Retina (tissue), 1 donor: ENCODE data around the gene C10orf71.
A peak's percentile ranks its signal among the peaks of the same experiment; 100 is the strongest.

Experiments used
- DNase-seq: peaks from one replicate; pipeline ENCODE4 v3.0.0-alpha.2; 2016

C10orf71 gene

DNA sequence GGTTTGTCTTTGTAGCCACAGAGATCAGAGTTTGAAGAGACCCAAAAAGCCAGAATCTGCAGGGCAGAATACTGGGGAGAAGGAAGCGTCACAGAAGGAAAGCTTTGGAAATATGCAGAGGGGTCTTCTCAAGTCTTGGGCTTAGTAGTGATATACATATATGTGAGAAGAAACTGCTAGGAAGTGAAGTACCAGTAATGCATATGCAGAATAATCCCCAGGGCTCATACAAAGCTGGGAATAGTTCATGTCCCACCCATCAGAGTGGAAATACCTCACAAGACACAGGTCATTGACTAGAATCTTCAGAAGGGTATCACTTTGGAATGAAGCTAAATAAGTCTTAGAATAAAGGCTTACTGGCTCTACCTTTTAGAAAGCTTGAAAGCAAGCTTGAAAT, 39.6 kb downstream of the C10orf71 start:
- DNase-seq, result no peak

DNA sequence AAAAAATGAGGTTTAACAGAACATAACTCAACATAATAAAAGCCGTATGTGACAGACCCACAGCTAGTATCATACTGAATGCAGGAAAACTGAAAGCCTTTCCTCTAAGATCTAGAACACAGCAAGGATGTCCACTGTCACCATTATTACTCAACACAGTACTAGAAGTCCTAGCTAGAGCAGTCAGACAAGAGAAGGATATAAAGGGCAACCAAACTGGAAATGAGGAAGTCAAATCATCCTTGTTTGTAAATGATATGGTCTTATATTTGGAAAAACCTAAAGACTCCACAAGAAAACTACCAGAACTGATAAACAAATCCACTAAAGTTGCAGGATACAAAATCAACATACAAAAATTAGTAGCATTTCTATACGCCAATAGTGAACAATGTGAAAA, 45.9 kb downstream of the C10orf71 start:
- DNase-seq, result no peak

DNA sequence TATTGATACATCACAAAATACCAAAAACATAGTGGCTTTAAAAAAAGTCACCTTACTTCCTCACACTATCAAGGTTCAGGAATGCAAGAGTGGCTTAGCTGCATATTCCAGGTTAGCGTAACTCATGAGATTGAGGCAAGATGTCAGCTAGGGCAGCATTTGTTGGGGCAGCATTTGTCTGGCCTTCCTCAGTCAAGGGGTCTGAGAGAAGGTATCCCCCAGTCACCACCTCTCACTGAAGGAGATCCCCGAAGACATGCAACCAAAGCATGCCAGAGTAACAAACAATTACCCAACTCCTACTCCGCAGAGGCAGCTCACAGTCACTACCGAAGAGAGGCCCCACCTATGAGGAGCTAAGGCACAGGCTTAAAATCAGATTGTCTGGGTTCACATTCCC, 48.4 kb downstream of the C10orf71 start:
- DNase-seq, result no peak

DNA sequence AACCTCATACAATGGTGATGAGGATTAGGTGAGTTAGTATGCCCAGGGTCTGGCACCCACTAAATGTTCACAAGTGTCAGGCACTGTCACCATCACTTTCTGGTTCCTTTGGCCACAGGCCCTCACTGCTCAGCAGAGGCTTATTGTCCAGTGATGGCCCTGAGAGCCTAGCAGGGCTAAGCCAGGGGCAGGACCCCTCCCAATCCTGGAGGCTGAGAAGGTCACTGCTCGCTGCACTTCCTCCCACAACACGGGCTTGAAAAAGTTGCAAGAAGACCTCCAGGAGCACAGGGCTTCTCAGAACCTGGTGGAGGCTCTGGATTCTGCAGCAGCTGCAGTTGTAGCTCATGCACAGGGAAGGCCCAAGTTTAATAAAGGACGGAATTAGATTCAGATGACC, 48.9 kb downstream of the C10orf71 start:
- DNase-seq, result no peak

DNA sequence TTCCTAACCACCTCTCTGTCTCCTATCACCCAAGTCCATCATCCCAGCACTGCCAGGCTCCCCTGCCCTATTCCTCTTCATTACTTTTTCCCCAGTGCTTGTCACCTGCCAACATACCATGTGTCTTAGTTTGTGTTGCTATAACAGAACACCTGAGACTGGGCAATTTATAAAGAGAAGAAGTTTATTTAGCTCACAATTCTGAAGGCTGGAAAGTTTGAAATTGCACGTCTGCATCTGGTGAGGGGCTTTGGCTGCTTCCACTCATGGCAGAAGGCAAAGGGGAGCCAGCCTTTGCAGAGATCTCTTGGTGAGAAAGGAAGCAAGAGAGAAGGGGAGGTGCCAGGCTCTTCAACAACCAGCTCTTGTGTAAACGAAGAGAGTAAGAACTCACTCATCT, 49.6 kb downstream of the C10orf71 start:
- no peak for DNase-seq

DNA sequence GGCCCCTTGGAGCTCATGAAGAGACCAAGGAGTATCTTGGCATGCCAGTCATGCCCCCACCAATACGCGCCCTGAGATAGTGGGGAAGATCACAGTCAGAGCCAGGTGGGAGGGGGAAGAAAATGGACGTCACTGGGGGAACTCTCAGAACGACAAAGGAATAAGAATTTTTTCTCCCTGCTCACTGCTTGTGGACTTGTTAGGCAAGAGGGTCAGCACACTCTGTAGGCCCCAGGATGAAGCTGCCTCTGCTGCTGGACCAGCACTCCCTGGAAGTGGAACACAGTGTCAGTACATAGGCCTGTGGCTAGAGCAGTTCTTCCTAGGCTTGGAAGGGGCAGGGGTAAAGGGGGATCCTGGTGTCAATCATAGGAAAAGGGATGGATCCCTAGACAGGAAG, 50.4 kb downstream of the C10orf71 start:
- no peak for DNase-seq

DNA sequence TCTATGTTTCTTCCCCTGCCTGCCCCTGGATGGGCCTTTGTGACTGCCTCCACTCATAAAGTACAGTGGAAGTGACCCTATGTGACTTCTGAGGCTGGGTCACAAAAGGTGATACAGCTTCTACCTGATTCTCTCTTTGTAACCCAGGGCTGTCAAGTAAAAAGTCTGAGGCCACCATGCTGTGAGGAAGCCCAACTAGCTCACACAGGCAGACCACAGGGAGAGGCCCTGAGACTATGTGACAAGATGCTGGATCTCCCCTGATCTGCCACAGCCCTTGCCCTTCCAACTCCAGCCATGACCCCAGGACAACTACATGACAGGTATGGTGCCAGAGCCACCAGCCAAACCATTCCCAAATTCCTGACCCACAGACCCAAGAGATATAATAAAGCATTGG, 51.2 kb downstream of the C10orf71 start:
- DNase-seq, result no peak

DNA sequence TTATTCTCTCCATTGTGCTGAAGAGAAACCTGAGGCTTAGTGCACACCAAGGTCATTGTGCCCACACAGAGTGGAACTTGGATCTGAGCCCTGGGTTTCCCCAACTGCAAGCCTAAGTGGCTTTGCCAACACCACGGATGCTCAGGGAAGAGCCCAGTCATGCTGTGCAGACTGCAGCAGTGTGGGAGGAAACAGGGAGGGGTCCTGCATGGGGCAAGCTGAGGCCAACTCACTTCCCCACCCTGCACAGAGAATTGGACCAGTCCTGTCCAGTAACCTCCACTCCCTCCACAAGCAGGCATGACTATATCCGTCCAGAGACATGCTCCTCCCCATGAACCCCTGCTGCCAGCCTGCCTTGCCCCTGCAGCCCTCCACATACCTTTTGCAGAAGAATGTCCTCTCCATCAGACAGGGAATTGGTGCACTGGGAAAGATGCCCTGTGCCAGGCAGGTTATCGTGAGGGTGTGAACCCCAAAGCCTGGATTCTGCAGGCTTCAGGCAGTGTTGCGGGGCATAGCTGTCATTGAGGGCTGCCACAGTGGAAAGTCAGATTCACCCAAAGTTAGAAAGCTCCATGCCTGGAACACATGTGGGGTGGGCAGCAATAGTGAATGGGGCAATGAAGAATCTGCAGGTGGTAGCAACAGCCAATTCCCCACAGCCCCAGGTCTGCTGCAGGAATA, 52.0 kb downstream of the C10orf71 start:
- DNase-seq, result no peak

DNA sequence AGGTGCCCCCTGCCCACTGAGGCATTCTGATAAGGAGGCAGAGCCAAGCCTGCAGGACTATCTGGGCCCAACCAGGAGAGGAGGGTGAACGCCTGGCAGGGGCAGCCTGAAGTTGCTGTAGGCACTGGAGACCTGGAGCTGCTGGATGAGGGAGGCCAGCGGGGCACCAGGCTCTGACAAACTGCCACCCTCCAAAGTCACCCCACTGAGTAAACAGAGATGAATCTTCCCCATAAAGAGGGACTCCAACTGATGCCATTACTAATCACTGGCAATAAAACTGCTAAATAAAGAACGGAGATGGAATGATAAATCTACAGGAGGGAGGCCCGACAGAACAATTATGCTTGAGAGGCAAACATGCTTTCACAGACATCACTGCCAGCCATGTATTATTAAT, 52.7 kb downstream of the C10orf71 start:
- no peak for DNase-seq

DNA sequence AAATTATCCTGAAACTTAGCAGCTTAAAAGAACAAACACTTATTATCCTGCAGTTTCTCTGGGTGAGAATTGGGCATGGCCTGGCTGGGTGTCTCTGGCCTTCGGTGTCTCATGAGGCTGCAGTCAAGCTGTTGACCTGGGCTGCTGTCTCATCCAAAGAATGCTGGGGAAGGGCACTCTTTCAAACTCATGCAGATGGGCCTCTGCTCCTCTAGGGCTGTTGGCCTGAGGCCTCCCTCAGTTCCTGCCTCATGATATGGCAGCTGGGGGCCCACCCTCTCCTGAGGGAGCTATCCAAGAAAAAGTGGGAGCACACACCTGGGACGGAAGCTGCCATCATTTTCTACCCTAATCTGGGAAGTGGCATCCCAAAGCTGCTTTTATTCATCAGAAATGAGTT, 53.4 kb downstream of the C10orf71 start:
- DNase-seq, result no peak

DNA sequence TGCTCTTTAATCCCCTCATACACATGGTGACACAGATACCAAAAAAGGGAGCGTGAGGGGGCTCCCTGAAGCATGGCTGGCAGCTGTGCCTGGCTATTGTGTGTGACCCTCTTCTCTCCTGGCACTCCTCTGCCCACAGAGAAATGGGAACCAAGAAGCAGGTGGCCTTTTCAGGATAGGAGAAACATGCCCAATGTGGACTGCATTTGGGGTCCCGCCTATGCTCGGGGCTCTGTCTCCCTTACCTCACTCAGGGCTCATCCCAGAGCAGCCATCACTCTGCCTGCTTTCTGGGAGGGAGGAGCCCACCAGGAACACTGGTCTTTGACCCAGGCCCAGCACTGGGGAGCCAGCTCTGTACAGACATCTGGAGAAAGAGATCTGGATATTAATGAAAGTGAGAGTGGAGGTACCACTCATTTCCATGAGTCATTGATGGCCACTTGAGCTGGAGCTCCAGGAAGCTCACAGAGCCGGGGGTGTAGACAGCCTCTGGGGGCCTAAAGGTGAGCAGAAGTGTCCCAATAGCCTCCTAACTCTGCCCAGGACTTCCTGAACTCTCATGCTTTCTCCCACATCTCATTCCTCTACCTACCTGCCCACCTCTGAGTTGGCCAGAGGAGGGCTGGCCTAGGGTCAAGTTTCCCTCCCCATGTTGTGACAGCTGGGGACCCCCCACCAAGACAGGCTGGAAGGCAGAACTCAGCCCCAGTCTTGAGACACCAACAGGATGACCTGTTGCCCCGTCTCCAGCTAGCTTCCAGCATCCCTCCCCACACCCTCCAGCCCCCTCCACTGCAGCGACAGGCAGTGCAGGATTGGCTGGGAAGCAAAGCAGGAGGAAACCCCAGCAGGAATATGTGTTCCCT, 54.3 kb downstream of the C10orf71 start:
- DNase-seq, result no peak

DNA sequence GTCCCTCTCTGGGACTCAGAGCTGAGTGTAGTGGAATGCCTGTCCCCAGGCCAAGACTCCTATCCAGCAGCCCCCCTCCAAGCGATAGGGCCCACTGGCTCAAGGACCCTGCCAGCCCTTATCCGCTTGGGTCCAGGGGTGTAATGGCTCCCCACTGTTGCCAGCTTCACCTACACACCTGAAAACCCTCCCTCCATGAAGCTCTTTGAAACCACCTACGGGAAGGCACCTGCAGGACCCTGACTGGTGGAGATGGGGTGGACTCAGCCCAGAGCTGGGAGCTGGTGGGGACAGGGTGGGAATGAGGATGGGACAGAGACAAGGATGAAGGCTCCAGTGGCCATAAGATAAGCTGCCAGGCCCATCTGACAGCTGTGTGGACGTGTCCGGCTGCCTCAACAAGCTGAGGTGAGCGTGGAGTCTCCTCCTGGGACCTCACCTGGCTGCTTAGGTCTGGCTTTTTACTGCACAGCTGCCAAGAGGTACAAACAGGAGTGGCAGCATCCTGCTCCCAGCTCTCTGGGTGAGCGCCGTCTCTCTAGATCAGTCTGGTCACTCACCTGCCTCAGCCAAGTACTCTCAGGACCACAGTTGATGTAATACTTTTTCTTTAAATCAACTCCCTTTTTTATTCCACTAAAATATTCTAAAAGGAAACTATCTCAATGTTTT, 55.1 kb downstream of the C10orf71 start:
- no peak for DNase-seq

DNA sequence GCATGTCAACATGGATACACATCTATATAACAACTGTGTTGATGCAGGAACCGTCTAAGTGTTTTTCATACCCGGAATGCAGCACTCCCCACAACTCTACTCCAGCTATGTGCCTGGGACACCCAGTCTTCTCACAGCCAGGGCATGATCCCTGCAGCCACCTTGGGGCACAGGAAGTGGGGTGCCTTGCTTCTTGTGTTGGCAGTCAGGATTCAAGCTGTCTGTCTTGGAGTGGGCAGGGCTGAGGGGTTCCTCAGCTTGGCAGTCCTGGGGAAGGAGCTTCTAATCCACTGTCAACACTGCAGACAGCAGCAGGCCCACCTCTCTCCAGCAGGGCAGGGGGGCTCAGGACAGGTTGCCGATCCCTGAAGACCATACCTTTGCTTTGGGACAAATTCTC, 55.6 kb downstream of the C10orf71 start:
- no peak for DNase-seq

DNA sequence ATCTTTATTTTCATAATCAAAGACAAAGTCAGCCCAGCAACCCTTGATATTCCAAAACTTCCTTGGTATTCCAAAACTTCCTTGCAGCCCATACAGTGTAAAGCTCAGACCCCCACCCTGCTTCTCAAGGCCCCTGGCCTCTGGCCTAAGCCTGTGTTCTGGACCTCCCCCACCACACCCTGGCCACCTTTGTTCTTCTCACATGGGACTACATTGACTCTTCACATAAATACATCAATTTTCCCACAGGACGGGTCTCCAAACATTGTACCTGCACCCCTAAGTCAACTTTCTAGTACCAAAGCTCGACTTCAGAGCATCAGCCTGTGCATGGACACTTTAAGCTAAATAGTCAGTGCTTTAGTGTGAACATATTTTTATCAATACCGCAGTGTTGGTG, 56.3 kb downstream of the C10orf71 start:
- DNase-seq, result no peak

DNA sequence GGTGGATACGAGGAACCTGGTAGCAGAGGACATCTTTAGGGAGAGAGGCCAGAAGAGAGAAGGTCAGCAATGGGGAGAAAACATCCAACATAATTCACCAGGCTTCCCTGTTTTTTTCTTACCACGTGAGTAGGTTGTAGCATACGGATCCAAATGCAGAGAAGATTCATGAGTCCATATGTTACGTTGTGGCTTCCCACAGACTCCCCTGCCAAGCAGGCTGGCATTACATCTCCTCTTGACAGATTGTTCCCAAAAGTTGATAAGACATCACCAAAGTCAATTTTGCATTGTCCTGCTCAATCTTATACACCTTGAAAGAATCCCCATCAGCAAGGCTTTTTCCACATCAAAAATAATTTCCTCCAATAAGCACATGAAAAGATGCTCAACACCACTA, 57.2 kb downstream of the C10orf71 start:
- DNase-seq, result no peak

DNA sequence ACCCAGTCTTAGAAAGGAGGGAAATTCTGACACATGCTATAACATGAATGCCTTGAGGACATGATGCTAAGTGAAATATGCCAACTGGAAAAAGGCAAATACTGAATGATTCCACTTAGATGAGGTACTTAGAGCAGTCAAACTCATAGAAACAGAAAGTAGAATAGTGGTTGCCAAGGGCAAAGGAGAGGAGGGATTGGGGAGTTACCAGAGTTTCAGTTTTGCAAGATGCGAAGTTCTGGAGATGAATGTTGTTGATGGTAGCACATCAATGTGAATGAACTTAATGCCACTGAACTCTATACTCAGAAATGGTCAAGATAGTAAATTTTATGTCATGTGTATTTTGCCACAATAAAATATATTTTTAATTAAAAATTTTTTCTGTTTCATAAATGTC, 58.0 kb downstream of the C10orf71 start:
- DNase-seq, result no peak

DNA sequence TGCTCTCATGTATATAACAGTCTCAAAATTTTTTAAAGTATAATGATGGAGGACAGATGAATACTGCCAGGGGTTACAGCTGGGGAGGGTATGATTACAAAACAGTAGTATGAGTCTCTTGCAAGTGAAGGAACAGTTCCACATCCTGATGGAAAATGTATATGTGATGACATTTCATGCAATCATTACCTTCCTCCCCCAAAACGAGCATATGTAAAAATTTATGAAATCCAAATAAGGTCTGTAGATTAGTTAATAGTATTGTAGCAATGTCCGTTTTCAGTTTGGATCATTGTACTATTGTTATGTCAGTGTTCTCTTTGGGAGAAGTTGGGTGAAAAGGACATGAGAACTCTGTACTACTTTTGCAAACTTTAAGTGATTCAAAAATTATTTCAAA, 58.9 kb downstream of the C10orf71 start:
- no peak for DNase-seq

DNA sequence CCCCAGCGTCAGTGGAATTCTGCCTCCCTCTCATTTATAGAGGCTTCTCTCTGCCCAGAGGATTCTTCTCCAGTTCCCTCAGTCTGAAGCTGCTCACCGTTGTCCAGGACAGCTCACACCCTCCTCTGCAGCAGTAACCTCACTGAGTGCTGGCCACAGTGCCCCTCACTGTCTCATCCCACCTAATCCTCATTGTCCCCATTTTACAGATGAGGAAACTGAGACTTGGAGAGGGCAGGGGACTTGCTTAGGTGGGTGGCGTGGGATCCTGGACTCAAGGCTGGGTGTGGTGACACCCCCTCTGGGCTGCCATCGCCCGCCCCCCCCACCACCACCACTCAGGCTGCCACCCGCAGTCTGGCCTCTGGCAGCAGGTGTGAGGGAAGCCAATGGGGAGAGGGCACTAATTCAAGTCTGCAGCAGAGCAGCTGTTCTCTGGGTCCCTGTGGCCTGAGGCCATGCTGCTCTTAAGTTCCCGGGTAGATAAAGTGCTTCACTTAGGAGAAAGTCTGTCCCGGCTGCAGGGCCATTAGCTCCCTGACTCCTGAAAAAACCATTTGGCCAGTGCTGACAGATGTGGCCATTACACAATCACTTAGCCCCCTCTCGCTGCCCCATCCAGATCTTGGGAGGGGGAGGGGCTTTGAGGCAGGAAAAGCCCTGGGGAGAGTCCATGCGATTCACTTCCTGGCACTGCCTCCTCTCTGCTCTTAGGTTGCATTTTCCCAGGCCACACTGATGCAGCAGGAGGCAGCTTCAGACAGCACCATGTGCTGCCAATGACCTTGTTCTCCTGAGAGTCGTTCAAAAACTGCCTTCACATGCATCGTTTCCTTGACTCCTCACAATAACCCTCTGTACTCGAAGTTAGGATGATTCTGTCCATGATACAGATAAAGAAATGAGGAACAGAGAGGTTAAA, 60.6 kb downstream of the C10orf71 start:
- peak; percentile 56 for DNase-seq

DNA sequence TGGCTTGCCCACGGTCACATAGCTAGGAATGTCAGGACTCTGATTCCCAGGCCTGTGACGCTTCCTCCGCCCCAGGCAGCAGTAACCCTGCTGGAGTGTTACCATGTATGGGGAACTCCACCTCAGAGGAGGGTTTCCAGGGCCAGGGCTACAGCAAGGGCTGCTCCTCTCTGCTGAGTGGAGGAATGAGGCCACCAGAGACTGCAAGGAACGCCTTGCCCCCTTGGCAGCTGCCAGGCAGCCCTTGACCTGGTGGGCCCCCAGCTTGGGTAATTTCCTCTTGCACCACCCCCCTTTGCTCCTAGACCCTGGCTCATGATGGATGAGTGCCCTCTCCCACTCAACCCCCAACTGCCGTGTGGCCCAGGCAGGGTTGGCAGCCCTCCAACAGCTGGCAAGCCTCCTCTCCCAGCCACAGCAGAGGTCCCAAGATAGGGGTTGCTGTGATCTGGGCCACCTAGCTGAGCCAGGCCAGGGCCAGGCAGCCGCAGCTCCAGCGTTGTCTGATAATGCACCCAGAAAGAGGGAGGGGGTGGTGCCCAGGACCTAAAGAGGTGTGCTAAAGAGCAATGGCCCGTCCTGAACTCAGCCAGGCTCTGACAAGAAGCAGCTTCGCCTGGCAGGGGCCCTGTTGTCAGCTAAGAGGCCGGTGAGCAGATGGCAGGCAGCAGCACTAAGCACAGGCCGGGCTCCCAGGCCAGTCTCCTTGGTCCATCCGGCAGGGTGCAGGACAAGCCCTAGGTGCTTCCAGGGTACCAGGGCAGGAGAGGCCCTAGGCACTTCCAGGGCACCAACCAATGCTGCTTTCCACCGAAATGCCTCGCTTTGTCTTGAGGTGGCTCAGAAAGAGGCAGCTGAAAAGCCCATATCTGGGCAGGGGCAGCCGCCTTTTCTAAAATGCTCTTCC, 61.6 kb downstream of the C10orf71 start:
- DNase-seq, result no peak

DNA sequence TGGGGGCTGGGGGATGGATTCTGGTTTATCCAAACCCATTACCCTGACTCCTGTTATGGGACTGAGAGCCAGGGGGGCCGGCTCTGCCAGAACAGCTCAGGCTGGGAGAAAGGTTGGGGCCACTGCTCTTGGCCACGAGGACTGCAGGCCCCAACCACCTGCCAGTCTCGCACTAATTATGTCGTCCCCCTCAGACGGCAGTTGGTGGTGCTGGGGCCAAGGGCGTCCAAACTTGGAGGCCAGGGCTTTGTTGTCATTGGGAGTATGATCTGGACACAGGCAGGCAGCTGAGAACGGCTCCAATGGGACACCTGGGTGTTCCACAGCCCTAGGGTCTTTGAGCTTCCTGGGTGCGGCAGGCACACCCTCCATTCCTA, 62.2 kb downstream of the C10orf71 start:
- no peak for DNase-seq

DNA sequence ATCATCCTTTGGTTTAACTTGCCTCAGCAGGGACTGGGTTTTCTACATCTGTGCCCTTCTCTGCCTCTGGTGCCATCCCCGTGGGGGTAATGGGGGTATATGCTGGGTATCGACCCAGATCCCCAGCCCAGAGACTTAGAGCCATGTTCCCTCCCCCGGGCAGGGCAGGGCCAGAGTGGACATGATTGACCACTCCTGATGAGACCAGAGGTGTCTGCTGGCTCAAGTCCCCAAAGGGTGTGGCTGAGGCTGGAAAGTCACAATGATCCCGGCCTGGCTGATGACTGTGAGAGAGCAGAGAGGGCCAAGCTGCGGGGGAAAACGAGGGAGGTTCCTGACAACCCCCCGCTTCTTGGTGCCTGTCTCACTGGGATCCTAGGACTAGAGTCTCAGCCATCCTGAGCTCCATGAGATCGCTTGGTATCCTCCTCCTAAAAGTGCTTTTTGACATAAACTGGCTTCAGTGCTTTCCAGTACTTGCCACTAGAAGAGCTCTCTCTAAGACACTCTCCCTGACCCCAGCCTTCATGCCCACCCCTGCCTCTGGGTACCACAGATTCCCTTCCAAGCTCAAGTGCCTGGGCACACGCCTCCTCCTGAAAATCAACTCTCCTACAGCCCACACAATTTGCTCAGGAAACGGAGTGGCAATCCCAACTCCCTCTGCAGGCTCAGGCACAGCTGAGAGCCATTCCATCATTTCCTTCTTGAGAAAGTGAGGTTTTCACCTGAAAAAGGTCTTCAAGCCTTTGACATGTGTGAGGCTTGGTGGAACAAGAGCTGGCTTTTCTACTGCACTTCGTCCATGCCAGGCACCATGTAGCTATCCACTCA, 63.0 kb downstream of the C10orf71 start:
- DNase-seq, result no peak
